OCI-LY1 (cell line): ENCODE data around the gene CYB5B.
"Not testable (repeated sequence)": the region's sequence is repeated elsewhere in the genome, so short reads cannot be mapped to it uniquely, and the experiment has no call there.

Source experiments
- H2AFZ ChIP-seq: fragments of 200-600 bp; sonication (generic), shearing (Covaris generic); 2 replicates; pipeline ENCODE4 v1.6.0; 2014; ENCODE audit warnings: antibody characterized with exemption, mild to moderate bottlenecking, low read length
- H3F3A ChIP-seq: fragments of 200-600 bp; sonication (generic), shearing (Covaris generic); 2 replicates; pipeline ENCODE4 v1.6.0; 2014; ENCODE audit warnings: mild to moderate bottlenecking, antibody characterized with exemption, low read length, moderate library complexity; ENCODE audit not compliant: insufficient read depth
- H3K27ac ChIP-seq: fragments of 200-600 bp; sonication (generic); 2 replicates; pipeline ENCODE4 v1.5.1; 2014; ENCODE audit warnings: low read length, mixed run types, mild to moderate bottlenecking, low read depth; ENCODE audit not compliant: poor library complexity, severe bottlenecking
- H3K27me3 ChIP-seq: fragments of 200-600 bp; sonication (generic); 2 replicates; pipeline ENCODE4 v1.6.0; 2014; ENCODE audit warnings: antibody characterized with exemption, mild to moderate bottlenecking, low read length, moderate library complexity; ENCODE audit not compliant: insufficient read depth
- H3K36me3 ChIP-seq: fragments of 200-600 bp; sonication (generic); 2 replicates; pipeline ENCODE4 v1.6.1; 2014; ENCODE audit warnings: mild to moderate bottlenecking, antibody characterized with exemption, low read length, moderate library complexity, mixed read lengths; ENCODE audit not compliant: insufficient read depth
- H3K4me1 ChIP-seq: fragments of 200-600 bp; sonication (generic); 2 replicates; pipeline ENCODE4 v1.5.1; 2014; ENCODE audit warnings: mild to moderate bottlenecking, low read length, moderate library complexity; ENCODE audit not compliant: insufficient read depth, severe bottlenecking
- H3K4me2 ChIP-seq: fragments of 200-600 bp; sonication (generic), shearing (Covaris generic); 2 replicates; pipeline ENCODE4 v1.6.1; 2014; ENCODE audit warnings: low read length
- H3K4me3 ChIP-seq: fragments of 200-600 bp; sonication (generic); 2 replicates; pipeline ENCODE4 v1.5.1; 2014; ENCODE audit warnings: low read length, low read depth, mild to moderate bottlenecking, mixed read lengths; ENCODE audit not compliant: poor library complexity, severe bottlenecking
- H3K79me2 ChIP-seq: fragments of 200-600 bp; shearing (Covaris generic); 2 replicates; pipeline ENCODE4 v1.6.1; 2016; ENCODE audit warnings: mixed run types, low read length, mixed read lengths; ENCODE audit not compliant: insufficient read depth
- H3K9ac ChIP-seq: fragments of 200-600 bp; sonication (generic), shearing (Covaris generic); 2 replicates; pipeline ENCODE4 v1.6.1; 2014; ENCODE audit warnings: mild to moderate bottlenecking, low read length, mixed read lengths
- H3K9me2 ChIP-seq: fragments of 200-600 bp; sonication (generic), shearing (Covaris generic); 2 replicates; pipeline ENCODE4 v1.6.1; 2014; ENCODE audit warnings: low read depth, mild to moderate bottlenecking, low read length, mixed read lengths
- H3K9me3 ChIP-seq: fragments of 200-600 bp; shearing (Covaris generic); 2 replicates; pipeline ENCODE4 v1.6.1; 2014; ENCODE audit warnings: low read length, mixed read lengths
- H4K20me1 ChIP-seq: fragments of 200-600 bp; sonication (generic), shearing (Covaris generic); 2 replicates; pipeline ENCODE4 v1.6.0; 2016; ENCODE audit warnings: mild to moderate bottlenecking, low read length; ENCODE audit not compliant: insufficient read depth
- EZH2 ChIP-seq: fragments of 200-600 bp; sonication (generic), shearing (Covaris generic); IDR thresholded peaks from 2 replicates; pipeline ENCODE4 v1.8.0; 2017; ENCODE audit warnings: borderline replicate concordance, mixed run types, mild to moderate bottlenecking, antibody characterized with exemption, low read length, moderate library complexity, mixed read lengths
- TF ChIP-seq, protein P1 (sequence below): fragments of 200-600 bp; sonication (generic), shearing (Covaris generic); IDR thresholded peaks from 2 replicates; pipeline ENCODE4 v1.5.1; 2017; ENCODE audit warnings: mild to moderate bottlenecking, antibody characterized with exemption, low read length, moderate library complexity, mixed read lengths

CYB5B gene

GRCh38 chr16:69436896-69437295 is 12.5 kb downstream of the CYB5B start:
- Histone ChIP-seq H3K4me2 (no peak overlapping the region), H3K79me2 (peaks cover 72% of the 10 kb centered on the region), H2AFZ (no peak overlapping the region), H3K4me3 (no peak overlapping the region), H3K9me3 (no peaks in the 10 kb centered on the region), H3K36me3 (peaks cover 70% of the 10 kb centered on the region), H3K9ac (no peak overlapping the region), H3K27me3 (no peaks in the 10 kb centered on the region), H3F3A (peaks cover 2% of the 10 kb centered on the region; the same call in 1 of the 2 replicates), H4K20me1 (no peaks in the 10 kb centered on the region), H3K4me1 (peaks cover 9% of the 10 kb centered on the region), H3K9me2 (no peaks in the 10 kb centered on the region), H3K27ac (no peak overlapping the region)
- TF ChIP-seq EZH2, result no peak
- TF ChIP-seq, protein P1, sequence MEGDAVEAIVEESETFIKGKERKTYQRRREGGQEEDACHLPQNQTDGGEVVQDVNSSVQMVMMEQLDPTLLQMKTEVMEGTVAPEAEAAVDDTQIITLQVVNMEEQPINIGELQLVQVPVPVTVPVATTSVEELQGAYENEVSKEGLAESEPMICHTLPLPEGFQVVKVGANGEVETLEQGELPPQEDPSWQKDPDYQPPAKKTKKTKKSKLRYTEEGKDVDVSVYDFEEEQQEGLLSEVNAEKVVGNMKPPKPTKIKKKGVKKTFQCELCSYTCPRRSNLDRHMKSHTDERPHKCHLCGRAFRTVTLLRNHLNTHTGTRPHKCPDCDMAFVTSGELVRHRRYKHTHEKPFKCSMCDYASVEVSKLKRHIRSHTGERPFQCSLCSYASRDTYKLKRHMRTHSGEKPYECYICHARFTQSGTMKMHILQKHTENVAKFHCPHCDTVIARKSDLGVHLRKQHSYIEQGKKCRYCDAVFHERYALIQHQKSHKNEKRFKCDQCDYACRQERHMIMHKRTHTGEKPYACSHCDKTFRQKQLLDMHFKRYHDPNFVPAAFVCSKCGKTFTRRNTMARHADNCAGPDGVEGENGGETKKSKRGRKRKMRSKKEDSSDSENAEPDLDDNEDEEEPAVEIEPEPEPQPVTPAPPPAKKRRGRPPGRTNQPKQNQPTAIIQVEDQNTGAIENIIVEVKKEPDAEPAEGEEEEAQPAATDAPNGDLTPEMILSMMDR, result no peak

DNA sequence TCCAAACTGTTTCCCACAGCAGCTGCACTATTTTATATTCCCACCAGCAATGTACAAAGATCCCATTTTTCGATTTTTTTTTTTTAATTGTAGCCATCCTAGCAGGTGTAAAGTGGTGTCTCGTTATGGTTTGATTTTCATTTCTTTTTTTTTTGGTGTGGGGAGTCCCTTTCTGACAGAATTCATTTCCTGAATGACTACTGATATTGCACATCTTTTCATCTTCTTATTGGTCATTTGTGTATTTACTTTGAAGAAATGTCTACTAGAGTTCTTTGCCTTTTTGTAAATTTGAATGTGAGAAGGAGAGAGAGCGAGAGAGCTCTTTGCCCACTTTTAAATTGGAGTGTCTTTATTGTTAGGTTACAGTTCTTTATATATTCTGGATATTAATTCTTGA is 14.0 kb downstream of the CYB5B start:
- Histone ChIP-seq H3K27me3 (no peaks in the 10 kb centered on the region), H3K4me3 (no peak overlapping the region), H3K79me2 (peaks cover 77% of the 10 kb centered on the region), H3K9me3 (no peaks in the 10 kb centered on the region), H3K4me1 (peaks cover 9% of the 10 kb centered on the region), H2AFZ (no peak overlapping the region), H3F3A (peaks cover 4% of the 10 kb centered on the region; the same call in 1 of the 2 replicates), H3K9ac (no peak overlapping the region), H3K36me3 (peaks cover 60% of the 10 kb centered on the region), H3K4me2 (no peak overlapping the region), H3K27ac (no peak overlapping the region), H4K20me1 (no peaks in the 10 kb centered on the region), H3K9me2 (no peaks in the 10 kb centered on the region)
- TF ChIP-seq, protein P1, result no peak
- TF ChIP-seq EZH2, result no peak

DNA sequence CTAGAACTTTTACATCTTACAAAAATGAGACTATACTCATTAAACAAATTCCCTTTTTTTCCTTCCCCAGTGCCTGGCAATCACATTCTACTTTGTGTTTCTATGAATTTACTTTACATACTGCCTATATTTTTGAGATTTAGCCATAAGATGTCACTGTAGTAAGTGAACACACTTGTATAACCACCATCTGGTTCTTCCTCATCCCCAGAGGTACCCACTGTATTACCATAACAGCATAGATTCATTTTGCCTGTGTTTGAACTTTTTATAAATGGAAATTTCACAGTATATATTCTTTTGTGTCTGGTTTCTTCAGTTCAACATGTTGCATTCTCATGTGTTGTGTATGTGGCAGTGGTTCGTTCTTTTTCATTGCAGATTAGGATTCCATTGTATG is 15.8 kb downstream of the CYB5B start:
- H3K27ac ChIP-seq, result no peak overlapping the region
- H3K4me3 ChIP-seq, result no peak overlapping the region
- no peak overlapping the region for H3K9ac ChIP-seq
- H4K20me1 ChIP-seq, result no peaks in the 10 kb centered on the region
- H3K4me1 ChIP-seq, result peaks cover 13% of the 10 kb centered on the region
- no peak overlapping the region for H3K4me2 ChIP-seq
- no peak for TF ChIP-seq EZH2
- TF ChIP-seq, protein P1, result no peak
- no peaks in the 10 kb centered on the region for H3K9me2 ChIP-seq
- no peaks in the 10 kb centered on the region for H3K9me3 ChIP-seq
- H3K36me3 ChIP-seq, result peaks cover 55% of the 10 kb centered on the region
- H3F3A ChIP-seq, result peaks cover 4% of the 10 kb centered on the region; the same call in 1 of the 2 replicates
- no peak overlapping the region for H2AFZ ChIP-seq
- H3K27me3 ChIP-seq, result no peaks in the 10 kb centered on the region
- H3K79me2 ChIP-seq, result peaks cover 77% of the 10 kb centered on the region

GRCh38 chr16:69441030-69441429 is 16.6 kb downstream of the CYB5B start:
- H3K27ac ChIP-seq, H3K27me3 ChIP-seq, H3K9ac ChIP-seq, H3K4me3 ChIP-seq, H3K9me2 ChIP-seq, H3F3A ChIP-seq, H3K9me3 ChIP-seq, H3K4me2 ChIP-seq, H2AFZ ChIP-seq, H4K20me1 ChIP-seq: not testable (repeated sequence)
- H3K4me1 ChIP-seq, result peaks cover 11% of the 10 kb centered on the region
- peaks cover 51% of the 10 kb centered on the region for H3K36me3 ChIP-seq
- H3K79me2 ChIP-seq, result peaks cover 74% of the 10 kb centered on the region
